Right lobe of liver (tissue), 6 donors: ENCODE measurements around the gene C12orf56. TPM values are rescaled to one million over a fixed set of nuclear protein-coding genes. Genes with fewer than 3 reads are reported as not detected.

Experiments used
- ATAC-seq, 4 donors: fragments of 200-7000 bp; cut with Tn5 transposase; one replicate each; pipeline ENCODE4 v1.9.1; 2020; ENCODE audit warnings: mild to moderate bottlenecking in 4 of 4, moderate library complexity in 4 of 4
- DNase-seq, 3 donors: peaks; one replicate each; pipeline ENCODE4 v3.0.0-alpha.2; 2020
- H3K27ac ChIP-seq, 3 donors: fragments of 200-600 bp; one replicate each; pipeline ENCODE4 v1.8.0; 2022
- H3K27me3 ChIP-seq, 2 donors: fragments of 200-600 bp; one replicate each; pipeline ENCODE4 v1.8.0; 2022
- H3K36me3 ChIP-seq, 4 donors: fragments of 200-600 bp; sonication (generic) in 1 of 4; one replicate each; pipeline versions ENCODE4 v1.5.1 to v1.8.0; 2017 to 2022; ENCODE audit warnings: control low read depth in 1 of 4
- H3K4me1 ChIP-seq, 4 donors: fragments of 200-600 bp; sonication (generic) in 1 of 4; one replicate each; pipeline versions ENCODE4 v1.5.1 to v1.8.0; 2017 to 2022; ENCODE audit warnings: control low read depth in 1 of 4
- H3K4me3 ChIP-seq, 3 donors: fragments of 200-600 bp; one replicate each; pipeline ENCODE4 v1.8.0; 2022
- H3K9me3 ChIP-seq, 4 donors: fragments of 200-600 bp; sonication (generic) in 1 of 4; one replicate each; pipeline versions ENCODE4 v1.5.1 to v1.8.0; 2017 to 2022; ENCODE audit warnings: control low read depth in 1 of 4
- POLR2A ChIP-seq: fragments of 450-650 bp; IDR thresholded peaks from one replicate; pipeline ENCODE4 v1.6.1; 2017; ENCODE audit warnings: antibody characterized with exemption, mild to moderate bottlenecking
- WGBS: methylation state at CpG from one replicate; pipeline ENCODE4 v1.1.6; 2018; ENCODE audit warnings: low coverage, low lambda C conversion rate; ENCODE audit not compliant: insufficient coverage; ENCODE audit errors: missing lambda C conversion rate; 5-methylcytosine and 5-hydroxymethylcytosine counted together
- intact Hi-C, 2 donors: fragments of 100-400 bp; cut with DNase I; formaldehyde crosslinking; loops; one replicate each; pipeline versions ENCODE4 v1.11.2 to v1.14.1; 2022
- long read RNA-seq: library from polyadenylated mRNA; unstranded; transcript quantifications from one replicate; pipeline ENCODE4 v2.0.0, GENCODE V29; 2019
- total RNA-seq, 6 experiments: library from RNA; depleted of rRNA in 2 of 6; stranded (reverse); fragments of >200 nt in 2 of 6; fragmentation: NEBNext Ultra II Directional in 3 of 6; extraction: Animal tissue kit (Norgen Biotek cat#: 25700) in 3 of 6; gene quantifications; one replicate each; pipeline versions ENCODE4 v1.1.0 to v1.2.4, GENCODE V29; 2016 to 2023
- TF ChIP-seq, protein P1 (sequence below), 4 donors: fragments of 200-600 bp in 3 of 4; fragments of 450-650 bp in 1 of 4; IDR thresholded peaks; one replicate each; pipeline versions ENCODE4 v1.5.1 to v1.8.0; 2016 to 2022; ENCODE audit warnings: antibody characterized with exemption in 4 of 4, mild to moderate bottlenecking in 2 of 4
- donor health status: DM: no; HTN: yes; CAD: no.
- donor health status: DM: no; HTN: no; CAD: no.
- donor health status: DM: no; HTN: no; CAD: no.
- donor health status: DM: no; HTN: yes; CAD: no.
- donor health status: DM: no; HTN: yes; CAD: no.

Gene C12orf56, protein sequence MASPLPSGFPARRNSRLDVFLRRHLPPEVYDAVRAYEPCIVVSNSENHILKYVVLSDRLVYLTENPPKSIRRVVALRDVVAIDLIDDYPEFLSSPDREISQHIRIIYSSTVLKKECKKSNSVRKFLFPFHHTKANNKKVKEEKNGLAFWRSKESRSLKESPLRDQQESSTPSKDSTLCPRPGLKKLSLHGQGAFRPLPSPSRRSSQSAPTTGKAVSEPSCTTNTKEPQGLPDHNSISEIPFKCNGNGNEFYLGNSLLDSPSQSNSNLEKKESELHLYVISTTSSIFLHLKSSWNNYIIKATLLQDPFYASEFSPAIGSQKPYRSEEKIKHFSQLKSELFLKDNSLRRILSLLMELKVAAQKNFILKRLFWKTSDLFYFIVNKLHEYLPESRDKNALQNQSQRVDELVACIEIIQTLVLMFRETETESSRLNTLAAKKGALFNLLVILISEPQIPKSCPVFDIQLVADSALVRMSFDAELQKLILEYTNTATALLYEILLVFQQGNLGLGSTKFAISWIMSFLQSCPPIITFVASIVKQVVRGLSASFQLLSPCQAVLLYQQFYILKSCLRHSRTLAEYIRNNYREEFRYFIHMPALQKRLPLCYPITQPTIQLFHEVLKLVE
- not detected for total RNA-seq
- long read RNA-seq: 0 reads

DNA sequence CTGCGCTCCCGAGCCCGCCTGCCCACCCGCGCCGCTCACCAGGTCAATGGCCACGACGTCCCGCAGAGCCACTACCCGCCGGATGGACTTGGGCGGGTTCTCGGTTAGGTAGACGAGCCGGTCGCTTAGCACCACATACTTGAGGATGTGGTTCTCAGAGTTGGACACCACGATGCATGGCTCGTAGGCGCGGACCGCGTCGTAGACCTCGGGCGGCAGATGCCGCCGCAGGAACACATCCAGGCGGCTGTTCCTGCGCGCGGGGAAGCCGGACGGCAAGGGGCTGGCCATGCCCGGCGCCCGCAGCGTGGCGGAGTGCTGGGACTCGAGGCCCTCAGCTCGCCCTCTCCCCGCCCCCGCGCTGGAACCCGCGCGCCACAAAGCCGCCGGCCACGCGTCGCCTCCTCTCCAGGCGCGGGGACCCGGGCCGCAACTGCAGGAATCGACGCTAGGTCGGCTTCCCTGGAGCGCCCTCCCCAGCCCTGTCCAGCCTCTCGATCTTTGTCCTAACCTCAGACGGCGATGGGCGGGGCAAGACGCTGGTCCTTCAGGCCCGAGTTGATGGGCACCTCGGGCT is at the start of gene C12orf56:
Gene C12orf56, minus strand, starts transcription at position 484 of the 577 bp plus-strand sequence. Its CDS starts 193 bp downstream, at position 291.
- DNase-seq: no peak
- no CpG with 5 or more reads among the region's 66 CpGs for WGBS
- Histone ChIP-seq H3K4me1 (peaks cover 0 to 3% (median 0%) of the 10 kb centered on the region in 4 donors), H3K9me3 (no peaks in the 10 kb centered on the region), H3K27me3 (no peaks in the 10 kb centered on the region), H3K27ac (no peak within 1 kb of the TSS), H3K36me3 (no peaks in the 10 kb centered on the region), H3K4me3 (peak within 1 kb of the TSS in 2 of 3 donors; percentile 11 to 26)
- ATAC-seq: peak; percentile 25 to 46 (median 35)
- intact Hi-C loops: no loop called here
- TF ChIP-seq, protein P1, sequence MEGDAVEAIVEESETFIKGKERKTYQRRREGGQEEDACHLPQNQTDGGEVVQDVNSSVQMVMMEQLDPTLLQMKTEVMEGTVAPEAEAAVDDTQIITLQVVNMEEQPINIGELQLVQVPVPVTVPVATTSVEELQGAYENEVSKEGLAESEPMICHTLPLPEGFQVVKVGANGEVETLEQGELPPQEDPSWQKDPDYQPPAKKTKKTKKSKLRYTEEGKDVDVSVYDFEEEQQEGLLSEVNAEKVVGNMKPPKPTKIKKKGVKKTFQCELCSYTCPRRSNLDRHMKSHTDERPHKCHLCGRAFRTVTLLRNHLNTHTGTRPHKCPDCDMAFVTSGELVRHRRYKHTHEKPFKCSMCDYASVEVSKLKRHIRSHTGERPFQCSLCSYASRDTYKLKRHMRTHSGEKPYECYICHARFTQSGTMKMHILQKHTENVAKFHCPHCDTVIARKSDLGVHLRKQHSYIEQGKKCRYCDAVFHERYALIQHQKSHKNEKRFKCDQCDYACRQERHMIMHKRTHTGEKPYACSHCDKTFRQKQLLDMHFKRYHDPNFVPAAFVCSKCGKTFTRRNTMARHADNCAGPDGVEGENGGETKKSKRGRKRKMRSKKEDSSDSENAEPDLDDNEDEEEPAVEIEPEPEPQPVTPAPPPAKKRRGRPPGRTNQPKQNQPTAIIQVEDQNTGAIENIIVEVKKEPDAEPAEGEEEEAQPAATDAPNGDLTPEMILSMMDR (IDR thresholded peaks at IDR 0.05): no peak
- no peak for TF ChIP-seq POLR2A

DNA sequence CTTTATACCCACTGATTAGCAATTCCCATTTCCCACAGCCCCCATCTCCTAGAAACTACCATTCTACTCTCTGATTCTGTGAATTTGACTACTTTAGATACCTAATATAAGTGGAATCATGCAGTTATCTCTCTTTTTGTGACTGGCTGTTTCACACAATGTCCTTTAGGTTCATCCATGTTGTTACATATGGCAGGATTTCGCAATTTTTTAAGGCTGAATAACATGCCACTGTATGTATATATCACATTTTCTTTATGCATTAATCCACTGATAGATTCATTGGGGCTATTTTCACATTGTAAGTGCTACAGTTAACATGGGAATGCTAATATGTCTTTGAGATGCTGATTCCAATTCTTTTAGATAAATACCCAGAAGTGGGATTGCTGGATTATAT is 49.5 kb upstream of the C12orf56 start:
- H3K36me3 ChIP-seq: peaks cover 0 to 69% (median 18%) of the 10 kb centered on the region in 4 donors
- WGBS: 100% methylated on average over 1 of the region's 1 CpG
- no peaks in the 10 kb centered on the region for H3K27me3 ChIP-seq

DNA sequence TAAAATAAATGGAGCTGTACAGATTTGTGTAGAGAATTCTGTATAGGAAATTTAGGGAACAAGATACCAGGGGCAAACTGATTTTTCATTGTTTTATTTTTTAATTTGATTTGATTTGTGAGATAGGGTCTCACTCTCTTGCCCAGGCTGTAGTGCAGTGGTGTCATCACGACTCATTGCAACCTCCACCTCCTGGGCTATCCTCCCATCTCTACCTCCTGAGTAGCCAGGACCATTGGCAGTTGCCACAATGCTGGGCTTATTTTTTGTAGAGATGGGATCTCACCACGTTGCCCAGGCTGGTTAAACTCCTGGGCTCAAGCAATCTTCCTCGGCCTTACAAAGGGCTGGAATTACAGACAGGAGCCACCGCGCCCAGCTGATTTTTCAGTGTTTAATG is 43.4 kb upstream of the C12orf56 start:
- DNase-seq (no peak), ATAC-seq (no peak)
- 100% methylated on average over 3 of the region's 5 CpGs for WGBS
- Histone ChIP-seq H3K4me1 (no peaks in the 10 kb centered on the region), H3K4me3 (no peak overlapping the region), H3K27me3 (no peaks in the 10 kb centered on the region), H3K27ac (no peak overlapping the region), H3K36me3 (peaks cover 3 to 100% (median 41%) of the 10 kb centered on the region in 4 donors), H3K9me3 (no peaks in the 10 kb centered on the region)
- TF ChIP-seq, protein P1 (IDR thresholded peaks at IDR 0.05): no peak
- no peak for TF ChIP-seq POLR2A
- intact Hi-C loops: no loop called here

More for the DNA sequence above, 49.5 kb upstream of the C12orf56 start:
- TF ChIP-seq, protein P1 (IDR thresholded peaks at IDR 0.05): no peak
- no peak for TF ChIP-seq POLR2A
- intact Hi-C loops: no loop called here
- no peak for ATAC-seq
- no peaks in the 10 kb centered on the region for H3K9me3 ChIP-seq
- no peaks in the 10 kb centered on the region for H3K4me1 ChIP-seq
- no peak overlapping the region for H3K27ac ChIP-seq
- no peak overlapping the region for H3K4me3 ChIP-seq
- no peak for DNase-seq

GRCh38 chr12:64431791-64432190 is 41.2 kb upstream of the C12orf56 start:
- H3K27ac ChIP-seq: no peak overlapping the region
- H3K27me3 ChIP-seq: no peaks in the 10 kb centered on the region
- no peaks in the 10 kb centered on the region for H3K4me1 ChIP-seq
- 88% methylated on average over 4 of the region's 4 CpGs for WGBS
- ATAC-seq (no peak), DNase-seq (no peak)
- intact Hi-C loops: no loop called here
- H3K4me3 ChIP-seq: no peak overlapping the region
- H3K9me3 ChIP-seq: no peaks in the 10 kb centered on the region
- peaks cover 3 to 98% (median 40%) of the 10 kb centered on the region in 4 donors for H3K36me3 ChIP-seq
- TF ChIP-seq, protein P1 (IDR thresholded peaks at IDR 0.05): no peak
- TF ChIP-seq POLR2A: no peak
